T1000 (cell line): Measurements from ENCODE around the gene EFR3B.
"Not testable (repeated sequence)": the region's sequence is repeated elsewhere in the genome, so short reads cannot be mapped to it uniquely, and the experiment has no call there.

Experiments used
- DNase-seq: peaks from one replicate; lab custom pipeline; 2025; ENCODE audit warnings: mixed read lengths; lab: John Stamatoyannopoulos, UW

Gene EFR3B

DNA sequence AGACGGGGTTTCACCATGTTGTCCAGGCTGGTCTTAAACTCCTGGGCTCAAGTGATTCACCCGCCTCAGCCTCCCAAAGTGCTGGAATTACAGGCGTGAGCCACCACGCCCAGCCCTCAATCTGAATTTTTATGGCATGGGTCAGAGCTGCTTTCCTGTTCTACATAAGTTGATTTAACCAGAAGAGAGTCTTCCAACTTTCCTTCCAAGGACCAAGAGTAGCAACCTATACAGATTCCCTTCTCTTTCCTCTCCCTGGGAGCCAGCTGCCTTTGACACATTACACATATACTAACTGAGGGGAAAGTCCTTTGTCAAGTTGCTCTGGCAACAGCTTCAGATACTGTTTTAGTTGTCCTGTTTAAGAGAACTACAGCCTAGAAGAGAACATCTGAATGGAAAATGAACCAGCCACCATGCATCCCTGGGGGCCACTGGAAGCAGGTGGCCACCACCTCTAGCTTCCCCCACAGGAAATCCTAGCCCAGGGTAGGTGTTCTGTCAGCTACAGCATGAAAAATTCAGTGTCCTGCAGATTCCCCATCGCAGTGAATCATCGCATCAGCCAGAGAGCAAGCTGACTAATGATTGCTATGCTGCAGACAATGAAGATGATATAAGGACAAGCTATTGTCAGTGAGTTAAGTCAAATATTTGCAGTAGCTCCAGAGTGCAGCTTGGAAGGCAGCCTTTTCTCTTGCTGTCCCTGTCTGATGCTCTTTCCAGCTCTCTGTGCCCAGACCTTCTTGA lies 63.6 kb downstream of the EFR3B start:
- peak; percentile 35 for DNase-seq

DNA sequence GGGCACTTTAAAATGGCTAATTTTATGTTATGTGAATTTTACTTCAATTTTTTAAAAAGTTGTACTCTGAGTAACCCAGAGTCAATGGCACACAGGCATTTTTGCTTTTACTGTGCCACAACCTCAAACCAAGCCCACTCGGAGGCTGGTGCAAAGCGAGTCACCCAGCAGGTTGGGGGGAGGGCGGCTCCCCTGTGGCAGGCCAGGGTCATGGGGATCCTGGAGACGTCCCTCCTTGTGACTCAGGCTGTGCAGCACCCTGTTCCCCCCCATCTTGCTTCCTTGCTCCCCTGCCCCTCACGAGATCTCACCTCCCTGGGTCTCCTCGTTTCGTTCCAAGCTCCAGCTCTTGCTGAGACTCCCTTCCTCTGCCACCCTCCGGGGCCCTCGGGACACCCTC lies 67.9 kb downstream of the EFR3B start:
- no peak for DNase-seq

DNA sequence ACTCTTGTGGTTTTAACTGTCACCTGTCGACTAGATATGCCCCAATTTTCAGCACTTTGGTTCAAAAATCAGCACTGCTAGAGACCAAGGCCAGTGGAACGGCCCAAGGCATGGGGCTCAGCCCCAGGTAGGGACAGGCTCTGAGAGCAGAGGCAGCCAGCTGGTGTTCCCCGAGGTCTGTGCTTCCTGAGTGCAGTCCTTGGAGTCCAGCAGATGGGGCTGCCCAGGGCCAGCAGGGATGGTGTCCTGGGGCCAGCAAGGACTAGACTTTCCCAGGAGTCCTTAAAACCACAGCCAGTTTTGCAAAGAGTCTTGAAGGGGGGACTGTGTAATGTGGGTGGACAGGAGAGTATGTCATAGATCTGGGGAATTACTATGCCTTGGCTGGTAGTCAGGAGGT lies 70.2 kb downstream of the EFR3B start:
- DNase-seq, result no peak

DNA sequence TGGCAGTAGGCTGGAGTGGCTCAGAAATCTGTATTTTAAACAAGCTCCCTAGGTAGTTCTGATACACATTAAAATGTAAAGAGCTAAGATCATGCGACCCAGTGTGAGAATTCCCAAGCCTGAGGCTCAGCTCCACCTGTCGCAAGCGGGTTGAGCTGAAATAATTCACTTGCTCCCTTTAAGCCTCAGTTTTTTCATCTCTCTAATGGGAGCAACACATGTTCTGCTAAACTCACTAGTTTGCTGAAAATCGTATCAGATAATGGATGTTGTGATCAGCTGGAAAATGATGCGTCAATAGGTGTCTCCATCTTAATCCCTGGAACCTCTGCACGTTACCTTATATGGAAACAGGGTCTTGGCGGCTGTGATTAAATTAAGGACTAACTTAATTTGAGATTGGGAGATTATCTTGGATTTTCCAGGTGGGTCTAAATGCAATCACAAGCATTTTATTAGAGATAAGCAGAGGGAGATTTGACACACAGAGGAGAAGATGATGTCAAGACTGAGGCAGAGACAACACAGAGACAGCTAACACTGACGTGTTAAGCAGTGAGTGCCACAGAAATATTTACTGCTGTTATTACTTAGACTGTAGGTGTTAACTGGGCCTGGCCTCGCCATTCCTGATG lies 73.5 kb downstream of the EFR3B start:
- no peak for DNase-seq

DNA sequence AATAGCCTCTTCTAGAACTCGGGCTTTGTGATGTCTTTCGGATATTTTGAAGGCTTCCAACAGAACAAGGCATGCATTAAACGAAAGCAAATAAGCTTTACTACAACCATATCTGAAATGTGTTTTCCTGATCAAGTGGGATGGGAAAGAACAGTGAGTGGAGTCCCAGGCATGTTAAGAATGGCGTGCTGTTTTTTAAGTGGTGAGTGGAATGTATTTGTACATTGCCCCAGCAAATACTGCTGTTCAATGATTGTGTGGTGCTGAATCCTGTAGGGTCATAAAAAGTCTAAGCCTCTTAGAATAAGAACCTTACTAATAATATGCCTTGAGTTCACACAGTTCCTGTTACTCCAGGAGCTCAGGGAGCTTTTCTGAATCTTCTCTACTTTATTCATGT lies 74.0 kb downstream of the EFR3B start:
- DNase-seq, result no peak

DNA sequence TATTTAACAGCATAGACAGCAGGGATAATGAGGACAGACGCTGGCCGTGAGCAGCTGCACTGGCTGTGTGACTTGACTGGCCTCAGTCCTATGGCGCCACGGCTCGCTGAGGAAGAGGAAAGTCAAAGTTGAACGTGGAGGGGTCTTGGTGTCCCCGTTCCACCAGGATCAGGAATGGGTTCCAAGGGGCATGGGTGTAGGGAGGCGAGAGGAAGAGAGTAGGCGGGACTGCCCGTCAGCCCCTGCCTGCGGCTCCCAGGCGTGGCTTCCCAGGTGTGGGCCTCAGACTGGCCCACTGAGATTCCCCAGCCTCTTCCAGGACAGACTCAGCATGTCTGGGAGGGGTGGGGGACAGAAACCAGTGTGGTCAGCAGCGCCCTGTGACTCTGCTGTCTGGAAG lies 75.1 kb downstream of the EFR3B start:
- no peak for DNase-seq

DNA sequence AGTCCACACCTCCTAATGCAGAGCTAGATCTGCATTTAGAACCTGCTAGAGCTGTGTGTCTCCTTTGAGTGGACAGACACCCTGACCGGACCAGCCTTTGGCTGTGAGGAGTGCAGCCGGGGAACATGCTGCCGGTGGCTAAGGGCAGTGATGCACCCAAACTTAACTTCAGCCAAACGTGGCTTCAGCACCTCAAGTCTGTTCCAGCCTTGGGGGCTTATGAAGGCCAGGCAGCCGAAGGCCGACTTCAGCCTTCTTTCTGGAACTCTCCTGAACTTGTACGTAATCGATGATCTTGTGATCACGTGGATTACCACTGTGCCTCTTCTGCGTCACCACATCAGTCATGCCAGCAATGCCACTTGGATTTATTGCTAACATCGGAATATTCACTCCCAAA lies 77.4 kb downstream of the EFR3B start:
- no peak for DNase-seq

DNA sequence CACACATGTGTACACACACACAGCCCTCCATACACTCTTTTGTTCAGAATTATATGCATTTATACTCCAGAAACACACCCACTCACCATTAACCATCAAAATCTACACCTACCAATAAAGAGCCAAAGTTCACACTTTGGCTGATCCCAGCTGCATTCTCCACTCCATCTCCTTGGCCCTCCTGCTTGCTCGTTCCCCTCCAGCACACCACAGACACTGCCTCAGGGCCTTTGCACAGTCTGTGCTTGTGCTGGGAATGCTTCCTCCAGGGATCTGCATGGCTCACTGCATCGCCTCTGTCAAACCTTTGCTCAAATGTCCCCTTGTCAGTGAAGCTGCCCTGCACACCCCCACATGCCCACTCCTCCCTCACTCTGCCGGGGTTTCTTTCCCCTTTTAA lies 80.5 kb downstream of the EFR3B start:
- no peak for DNase-seq

DNA sequence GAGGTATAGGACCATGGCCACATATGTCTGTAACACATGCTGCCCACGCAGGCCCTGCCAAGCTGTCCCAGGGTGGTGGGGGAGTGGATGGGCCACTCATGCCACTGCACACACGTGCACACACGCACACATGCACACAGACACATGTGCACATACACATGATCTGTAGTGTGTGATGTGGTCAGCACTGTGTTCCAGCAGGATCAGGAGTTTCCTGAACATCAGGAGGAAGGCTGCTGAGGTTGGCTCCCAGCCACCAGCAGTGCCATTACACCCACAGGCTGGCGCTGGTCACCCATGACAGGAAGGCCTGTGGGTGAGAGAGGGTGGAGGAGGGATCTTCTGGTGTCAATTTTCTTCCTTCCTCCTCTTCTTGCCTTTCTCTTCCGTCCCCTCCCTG lies 81.8 kb downstream of the EFR3B start:
- no peak for DNase-seq

DNA sequence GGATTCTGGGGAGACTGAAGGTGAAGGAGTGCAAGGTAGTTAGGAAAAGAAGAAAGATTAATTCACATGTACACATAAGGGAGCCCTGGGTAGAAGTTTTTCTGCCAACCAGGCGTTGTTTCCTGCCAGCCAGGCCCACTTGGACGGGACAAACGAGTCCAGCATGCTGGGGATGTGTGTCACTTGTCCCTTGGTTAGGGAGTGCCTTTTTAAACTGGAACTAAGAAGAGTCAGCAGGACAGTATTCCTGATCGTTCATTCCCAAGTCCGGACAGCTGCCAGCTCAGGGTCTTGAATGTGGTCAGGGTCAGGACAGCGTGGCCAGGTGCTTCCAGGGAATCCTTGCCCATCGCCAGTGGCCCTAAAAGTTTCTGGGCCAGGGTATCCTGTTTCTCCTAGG lies 83.3 kb downstream of the EFR3B start:
- no peak for DNase-seq

DNA sequence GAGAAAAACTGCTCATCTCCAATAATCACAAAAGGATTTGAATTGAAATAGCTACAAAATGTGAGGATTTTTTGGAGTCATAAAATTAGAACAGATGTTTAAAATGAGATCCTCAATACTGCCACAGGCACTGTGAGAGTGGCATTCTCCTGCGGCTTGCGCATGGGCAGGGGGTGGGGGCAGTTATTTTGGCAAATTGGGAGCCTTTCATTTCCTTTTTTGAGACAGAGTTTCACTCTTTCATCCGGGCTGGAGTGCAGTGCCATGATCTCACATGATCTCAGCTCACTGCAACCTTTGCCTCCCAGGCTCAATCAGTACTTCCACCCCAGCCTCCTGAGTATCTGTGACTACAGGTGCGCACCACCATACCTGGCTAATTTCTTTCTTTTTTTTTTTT lies 84.1 kb downstream of the EFR3B start:
- no peak for DNase-seq

DNA sequence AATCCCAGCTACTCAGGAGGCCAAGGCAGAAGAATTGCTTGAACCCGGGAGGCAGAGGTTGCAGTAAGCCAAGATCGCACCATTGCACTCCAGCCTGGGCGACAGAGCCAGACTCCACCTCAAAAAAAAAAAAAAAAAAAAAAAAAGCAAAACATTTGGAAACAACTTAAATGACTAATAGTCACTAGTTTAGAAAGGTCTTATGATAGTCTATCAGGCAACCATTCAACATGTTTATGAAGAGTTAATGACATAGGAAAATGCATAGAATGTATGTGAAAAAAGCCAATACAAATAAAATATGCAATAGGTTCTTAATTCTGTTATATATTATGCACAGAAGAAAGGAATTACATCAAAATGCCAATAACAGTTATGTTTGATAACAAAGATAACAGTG lies 85.2 kb downstream of the EFR3B start:
- DNase-seq, result not testable (repeated sequence)

DNA sequence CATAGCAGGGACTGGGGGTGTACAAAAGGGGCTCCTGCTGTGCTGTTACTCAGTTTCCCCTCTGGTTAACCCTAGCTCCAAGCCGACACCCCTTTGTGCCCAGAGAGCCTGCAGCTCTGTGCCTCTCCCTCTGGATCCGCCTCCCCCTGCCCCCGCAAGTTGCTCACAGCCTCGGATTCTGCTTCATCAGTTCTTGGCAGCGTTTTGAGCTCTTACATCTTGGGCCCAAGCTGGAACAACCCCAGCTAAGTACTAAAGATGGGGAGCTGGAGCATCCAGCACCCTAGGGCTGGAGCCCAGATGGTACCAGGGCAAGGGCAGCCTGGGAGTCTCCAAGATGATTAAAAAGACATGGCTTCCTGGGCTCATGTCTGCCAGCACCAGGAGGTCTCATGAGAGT lies 85.8 kb downstream of the EFR3B start:
- no peak for DNase-seq

DNA sequence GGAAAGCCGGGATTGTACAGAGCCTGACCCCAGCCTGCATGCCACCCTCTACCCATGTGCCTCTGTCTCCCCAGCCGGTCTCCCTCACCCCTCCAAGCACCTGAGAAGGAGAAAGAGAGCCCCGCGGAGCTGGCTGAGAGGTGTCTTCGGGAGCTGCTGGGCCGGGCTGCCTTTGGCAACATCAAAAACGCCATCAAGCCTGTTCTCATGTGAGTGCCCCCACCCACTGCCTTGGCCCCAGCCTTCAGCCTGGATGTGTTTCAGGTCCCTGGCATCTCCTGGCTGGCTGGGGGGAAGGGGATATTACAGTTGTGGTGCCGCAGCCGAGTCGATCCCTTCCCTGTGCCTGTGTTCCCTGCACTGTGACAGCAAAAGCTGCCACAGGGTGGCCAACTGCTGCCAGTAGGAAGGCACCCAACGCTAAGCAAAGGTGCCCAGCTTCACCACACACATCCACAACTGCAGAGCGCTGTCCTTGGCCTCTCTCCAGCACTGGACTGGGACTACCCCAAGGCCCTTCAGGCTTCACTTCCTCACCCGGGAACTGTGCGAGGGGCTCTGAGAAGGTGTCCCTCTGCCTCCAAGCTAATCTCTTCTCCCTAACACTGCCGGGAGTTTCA lies 88.1 kb downstream of the EFR3B start:
- DNase-seq, result no peak

DNA sequence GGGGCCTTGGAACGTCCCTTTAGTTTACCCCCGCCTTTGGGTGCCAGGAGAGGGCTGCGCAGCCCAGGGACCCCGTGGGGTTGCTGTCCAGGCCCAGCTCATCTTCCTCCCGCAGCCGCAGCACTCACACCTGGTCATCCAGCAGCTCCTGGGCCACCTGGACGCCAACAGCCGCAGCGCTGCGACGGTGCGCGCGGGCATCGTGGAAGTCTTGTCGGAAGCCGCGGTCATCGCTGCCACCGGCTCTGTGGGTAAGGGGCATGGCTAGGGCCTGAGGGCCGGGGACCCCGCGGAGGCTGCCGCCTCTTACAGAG lies 89.3 kb downstream of the EFR3B start:
- DNase-seq, result no peak

DNA sequence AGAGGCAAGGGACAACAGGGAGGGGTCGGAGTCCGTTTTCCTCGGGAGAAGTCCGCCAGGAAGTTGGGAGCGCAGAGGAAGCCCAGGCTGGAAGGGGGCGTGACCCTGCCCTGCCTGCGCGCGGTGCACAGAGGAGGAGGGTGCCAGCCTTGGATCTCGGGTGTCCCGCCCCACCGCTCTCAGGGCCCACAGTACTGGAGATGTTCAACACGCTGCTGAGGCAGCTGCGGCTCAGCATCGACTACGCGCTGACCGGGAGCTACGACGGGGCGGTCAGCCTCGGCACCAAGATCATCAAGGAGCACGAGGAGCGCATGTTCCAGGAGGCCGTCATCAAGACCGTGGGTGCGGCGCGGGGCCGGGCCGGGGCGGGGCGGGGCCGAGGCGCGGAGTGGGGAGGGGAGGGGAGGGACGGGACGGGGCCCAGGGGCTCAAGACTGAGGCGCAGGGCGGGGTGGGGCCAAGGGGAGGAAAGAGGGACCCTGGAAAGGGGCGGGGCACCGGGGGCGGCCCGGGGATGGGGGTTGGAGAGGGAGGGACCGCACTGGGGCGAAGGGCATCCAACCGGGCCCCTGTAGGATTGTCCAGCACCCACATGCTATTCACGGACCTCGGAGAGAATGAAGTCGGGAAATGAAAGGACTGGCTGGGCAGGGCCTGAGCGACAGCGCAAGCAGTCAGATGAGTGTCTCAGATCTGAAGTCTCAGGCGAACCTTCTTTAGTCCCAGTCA lies 89.9 kb downstream of the EFR3B start:
- no peak for DNase-seq

DNA sequence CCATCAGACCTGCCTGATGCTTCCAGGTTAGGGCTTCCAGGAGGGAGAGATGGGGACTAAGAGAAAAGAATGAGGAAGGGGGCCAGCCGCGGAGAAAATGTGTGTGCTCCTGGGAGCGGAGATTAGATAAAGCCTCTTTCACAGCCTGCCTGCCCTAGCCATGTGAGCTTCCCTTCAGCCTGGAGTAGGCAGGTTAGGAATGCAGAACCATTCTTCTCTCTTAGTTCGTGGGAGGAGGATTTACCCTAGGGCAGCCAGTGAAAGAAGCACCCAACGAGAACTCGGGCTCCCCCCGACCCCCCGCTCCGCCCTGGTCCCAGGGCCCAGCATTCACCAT lies 90.4 kb downstream of the EFR3B start:
- DNase-seq, result no peak

DNA sequence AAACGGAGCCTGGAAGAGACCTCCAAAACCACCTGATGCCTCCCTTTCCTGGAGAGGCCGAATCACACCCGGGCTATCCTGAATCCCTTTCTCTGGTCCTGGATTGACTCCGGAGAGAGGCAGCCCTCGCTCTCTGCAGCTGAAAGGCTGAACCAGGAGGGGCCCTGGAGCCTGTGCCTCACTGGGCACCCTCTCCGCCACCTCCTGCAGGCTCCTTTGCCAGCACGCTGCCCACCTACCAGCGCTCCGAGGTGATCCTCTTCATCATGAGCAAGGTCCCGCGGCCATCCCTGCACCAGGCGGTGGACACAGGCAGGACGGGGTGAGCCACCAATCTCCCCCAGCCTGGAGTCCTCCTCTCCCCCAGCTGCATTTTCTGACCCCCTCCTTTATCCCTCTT lies 90.8 kb downstream of the EFR3B start:
- DNase-seq, result no peak

DNA sequence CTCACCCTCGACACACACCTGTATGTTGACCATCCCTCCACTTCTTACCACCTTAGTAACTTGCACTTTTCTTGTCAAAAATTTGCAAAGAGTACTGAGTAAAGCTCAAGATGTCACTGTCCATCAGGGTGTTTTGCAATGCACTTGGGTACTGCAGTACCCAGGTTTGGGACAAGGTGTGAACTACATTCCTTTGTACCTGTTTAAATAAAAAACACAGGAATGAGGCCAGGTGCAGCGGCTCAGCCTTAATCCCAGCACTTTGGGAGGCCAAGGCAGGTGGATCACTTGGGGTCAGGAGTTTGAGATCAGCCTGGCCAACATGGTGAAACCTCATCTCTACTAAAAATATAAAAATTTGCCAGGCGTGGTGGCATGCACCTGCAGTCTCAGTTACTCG lies 98.7 kb downstream of the EFR3B start:
- DNase-seq, result not testable (repeated sequence)

DNA sequence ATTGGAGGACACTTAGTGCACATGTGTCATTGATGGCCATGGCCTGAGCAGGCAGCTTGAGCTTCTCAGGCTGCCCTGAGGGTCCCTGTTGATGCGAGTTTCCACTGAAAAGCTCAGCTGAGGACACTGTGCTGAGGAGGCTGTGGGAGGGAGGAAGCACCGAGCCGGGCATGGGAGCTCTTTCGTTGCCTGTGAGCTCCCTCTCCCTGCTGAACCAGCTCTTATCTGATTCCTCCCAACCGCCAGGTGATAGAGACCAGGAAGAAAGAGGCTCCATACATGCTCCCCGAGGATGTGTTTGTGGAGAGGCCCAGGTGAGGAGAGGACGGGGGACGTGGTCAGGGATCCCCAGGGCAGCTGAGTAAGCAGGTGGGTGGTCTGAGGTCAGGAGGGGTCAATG lies 99.2 kb downstream of the EFR3B start:
- no peak for DNase-seq

DNA sequence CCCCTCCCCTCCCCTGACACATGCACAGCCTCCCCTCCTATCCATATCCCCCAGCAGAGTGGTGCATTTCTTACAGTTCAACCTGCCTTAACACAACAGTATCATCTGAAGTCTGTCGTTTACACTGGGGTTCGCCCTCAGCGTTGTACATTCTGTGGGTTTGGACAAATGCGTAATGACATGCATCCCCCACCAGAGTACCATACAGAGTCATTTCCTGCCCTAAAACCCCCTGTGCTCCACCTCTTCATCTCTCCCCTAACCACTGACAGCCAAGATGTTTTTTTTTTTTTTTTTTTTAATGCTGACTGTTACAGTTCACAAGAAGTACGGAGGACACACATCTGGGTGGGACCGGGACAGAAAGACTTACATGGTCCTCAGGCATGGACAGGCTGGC lies 103.9 kb downstream of the EFR3B start:
- DNase-seq, result no peak

DNA sequence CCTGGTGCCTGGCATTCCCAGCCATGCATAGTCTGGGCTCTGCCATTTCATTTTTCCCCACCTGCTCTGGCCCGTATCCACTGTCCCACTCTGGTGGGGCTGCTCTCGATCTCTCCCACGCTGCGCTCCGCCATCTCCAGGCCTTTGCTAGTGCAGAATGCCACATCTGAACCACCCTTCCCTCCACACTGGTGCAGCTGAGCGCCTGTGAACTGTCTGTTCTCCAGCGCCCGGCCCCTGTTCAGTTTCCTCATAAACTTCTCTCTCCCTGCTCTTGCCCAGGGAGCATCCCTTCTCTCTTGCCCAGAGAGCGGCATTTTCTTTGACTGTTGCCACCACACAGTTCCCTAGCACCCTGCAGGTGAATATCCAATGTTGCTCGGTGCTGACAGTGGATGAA lies 105.0 kb downstream of the EFR3B start:
- no peak for DNase-seq

DNA sequence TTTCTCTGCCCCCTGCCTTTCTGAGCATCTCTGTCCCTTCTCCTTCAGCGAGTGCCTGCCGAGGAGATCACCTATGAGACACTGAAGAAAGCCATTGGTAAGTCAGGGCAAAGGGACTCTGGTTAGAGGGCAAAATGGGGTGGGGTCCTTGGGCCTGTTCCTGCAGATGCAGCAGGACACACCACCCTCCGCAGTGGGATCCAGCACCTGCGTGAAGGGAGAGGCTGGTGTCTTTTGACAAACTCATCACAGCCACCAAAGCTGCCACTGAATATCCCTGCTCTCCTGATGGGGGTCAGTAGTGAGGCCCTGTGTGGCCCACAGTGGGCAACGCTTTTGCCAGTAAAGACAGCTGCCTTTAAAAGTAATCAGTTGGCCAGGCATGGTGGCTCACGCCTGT lies 107.8 kb downstream of the EFR3B start:
- DNase-seq, result no peak
